Left ventricle myocardium superior (tissue), 1 donor: ENCODE measurements around the gene IKZF4. TPM values are rescaled to one million over a fixed set of nuclear protein-coding genes. Genes with fewer than 3 reads are reported as not detected.
A peak's percentile ranks its signal among the peaks of the same experiment; 100 is the strongest.

ENCODE experiments used
- ATAC-seq: fragments of 200-7000 bp; cut with Tn5 transposase; one replicate; pipeline ENCODE4 v1.9.1; 2020; ENCODE audit warnings: mild to moderate bottlenecking, moderate library complexity
- DNase-seq: peaks from one replicate; pipeline ENCODE4 v3.0.0-alpha.2; 2020
- intact Hi-C: fragments of 100-400 bp; cut with micrococcal nuclease; formaldehyde crosslinking; loops from one replicate; pipeline ENCODE4 v1.11.0; 2022
- total RNA-seq: library from RNA; stranded (reverse); fragmentation: NEBNext Ultra II Directional; extraction: Animal tissue kit (Norgen Biotek cat#: 25700); gene quantifications from one replicate; pipeline ENCODE4 v1.2.1, GENCODE V29; 2021
- donor health status: DM: no; HTN: yes; CAD: no; lungs with severe emphysema.

The IKZF4 gene
- total RNA-seq, 1 donor from 2014 or later = 7.5 TPM

- ATAC-seq (peak; percentile 89), DNase-seq (peak; percentile 90)
- intact Hi-C loops = no loop called here
These were observed 58.3 kb downstream of the IKZF4 start for GRCh38 chr12:56078931-56079722.

- intact Hi-C loops = no loop called here
- DNase-seq = peak; percentile 73
- peak; percentile 85 for ATAC-seq
These were observed 59.1 kb downstream of the IKZF4 start, which contains the start of gene ERBB3 for GRCh38 chr12:56079723-56080555. Gene ERBB3 (plus strand): TSS chr12:56080165. CDS start chr12:56080301, 136 bp downstream.

DNA sequence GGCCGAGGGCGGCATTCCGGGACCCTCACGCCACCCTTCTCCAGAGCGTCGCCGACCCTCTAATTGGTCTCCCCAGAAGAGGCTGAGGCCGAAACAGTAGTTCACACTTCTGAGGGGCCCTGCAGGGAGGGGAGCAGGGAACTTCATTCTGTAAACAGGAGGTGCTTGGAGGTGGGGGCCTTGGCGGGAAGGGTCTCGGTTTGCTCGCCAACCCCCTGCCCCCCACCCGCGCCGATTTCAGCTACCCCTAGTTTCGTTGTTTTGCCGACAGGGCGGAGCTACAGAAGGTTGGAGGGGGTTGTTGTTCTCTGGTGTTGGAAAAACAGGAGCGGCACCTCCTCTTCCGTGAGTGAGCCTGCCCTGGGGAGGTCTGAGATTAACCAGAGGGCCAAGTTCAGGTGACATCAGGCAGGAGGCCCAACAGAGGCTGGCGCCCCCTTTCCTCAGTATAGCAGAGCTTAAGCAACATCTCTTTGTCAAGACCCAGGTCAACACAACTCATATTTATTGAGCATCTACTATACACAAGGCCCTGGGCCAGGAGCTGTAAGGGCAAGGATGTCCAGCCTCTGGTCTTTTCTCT lies 59.8 kb downstream of the IKZF4 start:
- ATAC-seq = no peak
- intact Hi-C loops = no loop called here
- DNase-seq = no peak

DNA sequence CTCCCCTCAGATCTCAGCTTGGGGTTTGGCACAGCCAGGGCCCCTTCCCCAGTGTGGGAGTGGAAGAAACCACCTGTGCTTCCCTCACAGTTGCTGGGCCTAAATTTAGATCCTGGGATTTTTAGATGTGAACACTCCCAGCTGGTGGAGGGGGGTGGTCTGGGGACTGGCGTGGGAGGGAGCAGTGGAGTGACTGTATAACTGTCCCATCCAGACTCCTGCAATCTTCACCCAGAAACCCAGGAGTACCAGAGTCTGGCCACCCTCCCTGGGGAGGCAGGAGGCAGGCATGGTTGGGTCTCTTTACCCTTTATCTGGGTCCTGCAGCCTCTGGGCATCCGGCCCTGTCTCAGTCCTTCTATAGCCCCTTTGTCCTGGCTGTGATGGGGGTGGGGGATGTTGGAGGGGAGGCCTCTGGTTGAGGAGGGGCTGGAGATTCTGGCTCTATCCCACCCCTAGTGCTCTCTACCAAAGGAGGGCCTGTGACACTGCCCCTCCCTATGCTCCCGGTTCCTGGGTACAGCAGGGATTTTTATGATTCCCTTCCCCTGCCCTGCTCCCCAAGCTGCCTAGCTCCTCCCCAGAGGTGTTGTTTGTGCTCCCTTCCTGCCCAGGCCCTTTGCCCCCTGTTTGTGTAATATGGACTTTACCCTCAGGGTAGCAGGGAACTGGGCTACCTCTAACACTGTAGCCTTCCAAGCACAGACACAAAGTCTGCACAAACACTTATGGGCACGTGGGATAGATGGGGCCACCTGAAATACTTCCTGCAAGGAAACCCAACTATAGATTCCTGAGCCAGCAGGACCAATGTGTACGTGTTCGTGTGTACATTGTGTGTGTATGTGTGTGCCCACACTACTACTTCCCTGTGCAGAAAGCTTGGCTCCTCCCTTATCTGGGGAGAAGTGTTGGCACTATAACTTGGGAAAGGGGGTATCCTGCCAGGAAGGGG lies 60.8 kb downstream of the IKZF4 start:
- intact Hi-C loops = no loop called here
- ATAC-seq (no peak), DNase-seq (no peak)

DNA sequence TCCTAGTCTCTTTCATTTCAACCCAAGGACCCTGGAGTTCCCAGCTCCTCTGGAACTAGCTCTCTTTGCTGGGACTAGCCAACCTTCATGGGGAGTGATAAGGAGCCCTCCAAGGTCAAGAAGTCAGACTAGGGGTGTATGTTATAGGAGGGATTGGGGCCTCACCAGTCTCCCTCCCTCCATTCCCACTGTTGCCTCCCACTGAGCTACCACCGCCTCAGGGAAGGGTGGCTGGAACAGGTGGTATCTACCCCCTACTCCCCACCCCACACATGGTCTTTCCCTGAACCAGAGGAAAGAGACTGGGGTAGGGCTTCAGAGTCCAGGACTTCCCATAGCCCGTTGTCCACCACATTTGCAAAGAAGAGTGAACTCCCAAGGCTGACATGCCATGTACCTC lies 61.5 kb downstream of the IKZF4 start:
- intact Hi-C loops = no loop called here
- DNase-seq (no peak), ATAC-seq (no peak)

GRCh38 chr12:56082967-56083366 lies 62.1 kb downstream of the IKZF4 start:
- no peak for DNase-seq
- intact Hi-C loops = no loop called here

GRCh38 chr12:56084958-56085543 lies 64.2 kb downstream of the IKZF4 start:
- ATAC-seq (no peak), DNase-seq (no peak)
- intact Hi-C loops = no loop called here

More at GRCh38 chr12:56082967-56083366, 62.1 kb downstream of the IKZF4 start:
- ATAC-seq = no peak

GRCh38 chr12:56086096-56086495 lies 65.3 kb downstream of the IKZF4 start:
- ATAC-seq = no peak
- intact Hi-C loops = no loop called here
- DNase-seq = no peak

- no peak for DNase-seq
- intact Hi-C loops = no loop called here
- ATAC-seq = no peak
These were observed 65.8 kb downstream of the IKZF4 start for GRCh38 chr12:56086608-56087007.

GRCh38 chr12:56087220-56087619 lies 66.4 kb downstream of the IKZF4 start:
- ATAC-seq = peak; percentile 98
- intact Hi-C loops = no loop called here

More at GRCh38 chr12:56087220-56087619, 66.4 kb downstream of the IKZF4 start:
- DNase-seq = peak; percentile 89

Other genes with a start within 250 kb of the IKZF4 start
- 51.6 TPM for gene SARNP, start 203.3 kb upstream of the IKZF4 start, total RNA-seq
- 15.7 TPM for gene ORMDL2, start 203.0 kb upstream of the IKZF4 start, total RNA-seq
- 20.3 TPM for gene DNAJC14, start 191.5 kb upstream of the IKZF4 start, total RNA-seq
- gene MMP19, start 178.1 kb upstream of the IKZF4 start, total RNA-seq = 2.1 TPM
- gene PYM1, start 93.1 kb upstream of the IKZF4 start, total RNA-seq = 16.2 TPM
- 6.9 TPM for gene DGKA, start 89.9 kb upstream of the IKZF4 start, total RNA-seq
- 0.57 TPM for gene PMEL, start 55.0 kb upstream of the IKZF4 start, total RNA-seq
- gene CDK2, start 54.2 kb upstream of the IKZF4 start, total RNA-seq = 8.4 TPM
- 128 TPM for gene RAB5B, start 47.0 kb upstream of the IKZF4 start, total RNA-seq
- 27.9 TPM for gene SUOX, start 23.8 kb upstream of the IKZF4 start, total RNA-seq
- gene RPS26, start 20.9 kb downstream of the IKZF4 start, total RNA-seq = 41.0 TPM
- 2.9 TPM for gene ERBB3, start 59.1 kb downstream of the IKZF4 start, total RNA-seq
- gene PA2G4, start 83.5 kb downstream of the IKZF4 start, total RNA-seq = 77.1 TPM
- gene RPL41, start 95.6 kb downstream of the IKZF4 start, total RNA-seq = 1,980 TPM
- 5.5 TPM for gene ZC3H10, start 97.2 kb downstream of the IKZF4 start, total RNA-seq
- gene ESYT1, start 107.2 kb downstream of the IKZF4 start, total RNA-seq = 28.0 TPM
- gene MYL6B, start 131.5 kb downstream of the IKZF4 start, total RNA-seq = 41.4 TPM
- gene MYL6, start 137.3 kb downstream of the IKZF4 start, total RNA-seq = 546 TPM
- gene SMARCC2, start 168.4 kb downstream of the IKZF4 start, total RNA-seq = 81.4 TPM
- gene RNF41, start 200.9 kb downstream of the IKZF4 start, total RNA-seq = 55.3 TPM
- gene NABP2, start 203.3 kb downstream of the IKZF4 start, total RNA-seq = 19.6 TPM
- gene SLC39A5, start 209.0 kb downstream of the IKZF4 start, total RNA-seq = not detected
- 28.5 TPM for gene ANKRD52, start 237.3 kb downstream of the IKZF4 start, total RNA-seq
- gene COQ10A, start 245.9 kb downstream of the IKZF4 start, total RNA-seq = 162 TPM